Right atrium auricular region (tissue), 2 donors: ENCODE data around the gene MBD3. TPM values are rescaled to one million over a fixed set of nuclear protein-coding genes. Genes with fewer than 3 reads are reported as not detected.

Experiments
- DNase-seq: peaks from one replicate; pipeline ENCODE4 v3.0.0-alpha.2; 2019; ENCODE audit warnings: low spot score
- H3K27ac ChIP-seq, 2 donors: fragments of 200-600 bp; sonication (generic); 1 replicate in 1 of 2; 2 replicates in 1 of 2; pipeline ENCODE4 v1.5.1; 2016 to 2019
- H3K27me3 ChIP-seq, 2 donors: fragments of 200-600 bp; sonication (generic); one replicate each; pipeline versions ENCODE4 v1.5.1 to v1.6.0; 2017 to 2019
- H3K36me3 ChIP-seq: fragments of 200-600 bp; sonication (generic); one replicate; pipeline ENCODE4 v1.5.1; 2016
- H3K4me1 ChIP-seq, 2 donors: fragments of 200-600 bp; sonication (generic); one replicate each; pipeline versions ENCODE4 v1.5.1 to v1.6.0; 2017 to 2019
- H3K4me3 ChIP-seq, 2 donors: fragments of 200-600 bp; sonication (generic); 1 replicate in 1 of 2; 2 replicates in 1 of 2; pipeline ENCODE4 v1.5.1; 2017 to 2019; ENCODE audit warnings: mild to moderate bottlenecking in 1 of 2, moderate library complexity in 1 of 2
- H3K9me3 ChIP-seq, 2 donors: fragments of 200-600 bp; sonication (generic); one replicate each; pipeline ENCODE4 v1.5.1; 2019
- CTCF ChIP-seq, 2 donors: fragments of 200-600 bp; sonication (generic); IDR thresholded peaks; one replicate each; pipeline ENCODE4 v1.5.1; 2019; ENCODE audit warnings: antibody characterized with exemption in 2 of 2
- total RNA-seq, 2 donors: library from RNA; depleted of rRNA; stranded (reverse); fragments of >200 nt; gene quantifications; one replicate each; pipeline ENCODE4 v1.1.0, GENCODE V29; 2016

MBD3 gene
- total RNA-seq, 2 donors from 2014 or later = 64.3 to 86.8 TPM

DNA sequence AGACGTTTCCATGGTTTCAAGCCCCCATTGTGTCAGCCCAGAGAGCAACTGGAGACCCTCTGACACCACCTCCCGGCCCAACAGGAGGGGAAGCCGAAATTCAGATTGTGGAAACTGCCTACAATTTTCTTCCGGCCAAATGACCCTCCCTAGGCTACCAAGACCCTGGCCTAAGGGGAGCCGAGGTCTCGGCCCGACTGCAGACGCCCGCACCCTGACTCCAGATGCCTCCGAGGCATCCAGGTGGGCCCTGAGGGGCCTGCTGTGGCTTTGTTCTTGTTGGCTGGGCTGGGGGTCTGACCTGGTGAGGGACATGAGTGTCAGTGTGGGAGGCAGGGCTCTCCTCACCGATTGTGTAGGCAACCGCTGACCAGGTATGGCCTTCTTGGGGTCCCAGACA is 34.1 kb downstream of the MBD3 start:
- no peak for TF ChIP-seq CTCF (IDR thresholded peaks at IDR 0.05)
- no peak overlapping the region for H3K27ac ChIP-seq
- H3K9me3 ChIP-seq = no peaks in the 10 kb centered on the region
- no peaks in the 10 kb centered on the region for H3K36me3 ChIP-seq
- no peak overlapping the region for H3K4me3 ChIP-seq
- no peak for DNase-seq
- H3K27me3 ChIP-seq = no peaks in the 10 kb centered on the region
- no peaks in the 10 kb centered on the region for H3K4me1 ChIP-seq

- no peak for DNase-seq
- H3K27me3 ChIP-seq = no peaks in the 10 kb centered on the region
- no peak overlapping the region for H3K4me3 ChIP-seq
- H3K36me3 ChIP-seq = no peaks in the 10 kb centered on the region
- TF ChIP-seq CTCF (IDR thresholded peaks at IDR 0.05) = no peak
- H3K4me1 ChIP-seq = no peaks in the 10 kb centered on the region
- H3K27ac ChIP-seq = no peak overlapping the region
- no peaks in the 10 kb centered on the region for H3K9me3 ChIP-seq
Measured at GRCh38 chr19:1556390-1557070, 36.1 kb downstream of the MBD3 start.

GRCh38 chr19:1555487-1556389 is 36.9 kb downstream of the MBD3 start:
- Histone ChIP-seq H3K4me1 (no peaks in the 10 kb centered on the region), H3K4me3 (no peak overlapping the region), H3K9me3 (no peaks in the 10 kb centered on the region), H3K27me3 (no peaks in the 10 kb centered on the region), H3K36me3 (no peaks in the 10 kb centered on the region), H3K27ac (no peak overlapping the region)
- no peak for DNase-seq
- TF ChIP-seq CTCF (IDR thresholded peaks at IDR 0.05) = no peak

DNA sequence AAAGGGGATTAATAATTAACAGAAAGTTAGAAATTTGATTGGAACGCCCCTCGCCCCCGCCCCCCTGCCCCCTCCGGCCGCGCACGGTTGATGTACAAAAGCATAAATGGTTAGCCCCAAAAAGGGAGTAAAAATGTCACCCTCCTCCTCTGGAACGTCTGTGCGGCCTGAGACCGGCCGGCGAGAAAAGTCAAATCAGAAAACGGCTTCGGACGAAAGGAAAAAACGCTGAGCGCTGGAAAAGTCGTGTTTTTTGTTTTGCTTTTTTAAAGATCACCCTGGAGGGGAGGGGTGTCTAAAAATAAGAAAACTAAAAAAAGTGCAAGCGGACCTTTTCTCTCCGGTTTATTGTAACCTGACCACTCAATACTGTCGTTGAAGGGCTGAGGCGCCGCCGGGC is 37.7 kb downstream of the MBD3 start:
- no peak for DNase-seq
- H3K27ac ChIP-seq = no peak overlapping the region
- no peak overlapping the region for H3K4me3 ChIP-seq
- H3K36me3 ChIP-seq = no peaks in the 10 kb centered on the region
- no peaks in the 10 kb centered on the region for H3K9me3 ChIP-seq
- H3K4me1 ChIP-seq = no peaks in the 10 kb centered on the region
- TF ChIP-seq CTCF (IDR thresholded peaks at IDR 0.05) = no peak
- no peaks in the 10 kb centered on the region for H3K27me3 ChIP-seq

DNA sequence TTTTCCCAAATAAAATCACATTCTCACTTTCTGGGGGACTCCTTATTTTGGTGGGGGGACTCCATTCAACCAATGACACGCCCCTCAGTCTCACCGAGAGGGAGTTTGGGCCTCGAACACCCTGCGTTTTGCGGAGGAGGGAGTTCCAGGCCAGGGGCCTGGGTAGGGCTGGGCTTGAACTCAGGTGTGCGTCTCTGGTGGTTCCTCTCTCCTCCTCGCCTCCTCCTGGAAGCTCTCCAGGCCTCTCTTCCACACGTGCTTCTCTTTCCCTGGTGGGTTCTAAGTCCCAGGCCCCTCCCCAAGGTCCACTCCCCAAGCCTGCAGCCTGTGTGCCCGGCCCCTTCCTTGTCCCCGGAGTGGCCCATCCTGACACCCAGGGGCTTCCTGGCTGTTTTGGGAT is 39.2 kb downstream of the MBD3 start:
- no peak for DNase-seq
- no peaks in the 10 kb centered on the region for H3K9me3 ChIP-seq
- H3K36me3 ChIP-seq = no peaks in the 10 kb centered on the region
- H3K27ac ChIP-seq = no peak overlapping the region
- no peak overlapping the region for H3K4me3 ChIP-seq
- TF ChIP-seq CTCF (IDR thresholded peaks at IDR 0.05) = no peak
- no peaks in the 10 kb centered on the region for H3K27me3 ChIP-seq
- no peaks in the 10 kb centered on the region for H3K4me1 ChIP-seq
